HG03025 (cell line): ENCODE measurements around the gene DNAJC3.

Source experiments
- ATAC-seq: cut with Tn5 transposase; IDR thresholded peaks from one replicate; pipeline ENCODE4 v1.9.1; 2021; ENCODE audit warnings: mild to moderate bottlenecking, moderate library complexity; ENCODE audit not compliant: unreplicated experiment, low FRiP score

Gene DNAJC3

GRCh38 chr13:95833126-95833525, 156.2 kb downstream of the DNAJC3 start:
- ATAC-seq = no peak

- no peak for ATAC-seq
Measured at GRCh38 chr13:95833719-95834118, 156.8 kb downstream of the DNAJC3 start.

- no peak for ATAC-seq
Measured at GRCh38 chr13:95834134-95834765, 157.3 kb downstream of the DNAJC3 start.

- ATAC-seq = no peak
Measured at GRCh38 chr13:95841894-95842293, 165.0 kb downstream of the DNAJC3 start.

GRCh38 chr13:95842898-95843297, 166.0 kb downstream of the DNAJC3 start:
- ATAC-seq = no peak
